Heart left ventricle (tissue), 16 donors: ENCODE measurements around the gene PRCC. TPM values are rescaled to one million over a fixed set of nuclear protein-coding genes. Genes with fewer than 3 reads are reported as not detected.

ENCODE experiments used
- ATAC-seq, 4 donors: fragments of 200-7000 bp; cut with Tn5 transposase; one replicate each; pipeline ENCODE4 v1.9.1; 2020 to 2022; ENCODE audit warnings: moderate library complexity in 4 of 4, mild to moderate bottlenecking in 3 of 4, moderate number of reproducible peaks in 1 of 4
- DNase-seq, 5 donors: peaks; one replicate each; pipeline ENCODE4 v3.0.0-alpha.2; 2020
- H3K27ac ChIP-seq, 12 donors: fragments of 200-600 bp; sonication (generic) in 4 of 12; one replicate each; pipeline versions ENCODE4 v1.5.0 to v1.8.0; 2016 to 2022; ENCODE audit warnings: mild to moderate bottlenecking in 2 of 12
- H3K27me3 ChIP-seq, 9 donors: fragments of 200-600 bp; sonication (generic) in 2 of 9; one replicate each; pipeline versions ENCODE4 v1.5.1 to v1.8.0; 2016 to 2022; ENCODE audit warnings: mild to moderate bottlenecking in 3 of 9
- H3K36me3 ChIP-seq, 9 donors: fragments of 200-600 bp; sonication (generic) in 2 of 9; one replicate each; pipeline versions ENCODE4 v1.5.0 to v1.8.0; 2018 to 2022; ENCODE audit warnings: mild to moderate bottlenecking in 2 of 9
- H3K4me1 ChIP-seq, 12 donors: fragments of 200-600 bp; sonication (generic) in 4 of 12; one replicate each; pipeline versions ENCODE4 v1.5.0 to v1.8.0; 2016 to 2022; ENCODE audit warnings: mild to moderate bottlenecking in 3 of 12
- H3K4me3 ChIP-seq, 12 donors: fragments of 200-600 bp; sonication (generic) in 4 of 12; one replicate each; pipeline versions ENCODE4 v1.5.0 to v1.8.0; 2017 to 2022; ENCODE audit warnings: mild to moderate bottlenecking in 9 of 12, moderate library complexity in 4 of 12
- H3K9me3 ChIP-seq, 12 donors: fragments of 200-600 bp; sonication (generic) in 4 of 12; one replicate each; pipeline versions ENCODE4 v1.5.0 to v1.8.0; 2016 to 2022; ENCODE audit warnings: mild to moderate bottlenecking in 1 of 12
- POLR2A ChIP-seq, 2 donors: fragments of 450-650 bp; IDR thresholded peaks; one replicate each; pipeline ENCODE4 v1.6.1; 2017; ENCODE audit warnings: antibody characterized with exemption in 2 of 2, mild to moderate bottlenecking in 2 of 2, moderate library complexity in 2 of 2
- WGBS, 4 donors: extraction: QIAGEN DNeasy Blood & Tissue Kit in 2 of 4; methylation state at CpG; one replicate each; pipeline versions ENCODE4 v1.1.5 to v1.1.7; 2013 to 2018; 5-methylcytosine and 5-hydroxymethylcytosine counted together
- intact Hi-C, 10 donors: fragments of 100-400 bp; cut with DNase I; formaldehyde crosslinking; loops; one replicate each; pipeline versions ENCODE4 v1.11.1 to v1.14.2; 2022
- polyA plus RNA-seq, 2 donors: library from polyadenylated mRNA; stranded (reverse); fragments of 200-250 nt; gene quantifications; one replicate each; pipeline ENCODE4 v1.2.3, GENCODE V29; 2013
- total RNA-seq, 9 donors: library from RNA; depleted of rRNA in 2 of 9; stranded (reverse); fragments of >200 nt in 2 of 9; fragmentation: NEBNext Ultra II Directional in 3 of 9; extraction: Animal tissue kit (Norgen Biotek cat#: 25700) in 3 of 9; gene quantifications; one replicate each; pipeline versions ENCODE4 v1.1.0 to v1.2.4, GENCODE V29; 2016 to 2023
- TF ChIP-seq, protein P1 (sequence below), 12 donors: fragments of 200-600 bp; sonication (generic) in 4 of 12; IDR thresholded peaks; one replicate each; pipeline versions ENCODE4 v1.5.0 to v1.8.0; 2018 to 2022; ENCODE audit warnings: antibody characterized with exemption in 12 of 12, mild to moderate bottlenecking in 5 of 12
- donor health status: ischemic (EF 13 %, LVEDD 7.1; RV severe dilation, severe dysfunction).
- donor health status: healthy with polysubstance abuse.
- donor health status: DM: no; HTN: yes; CAD: no.
- donor health status: DM: no; HTN: no; CAD: no.
- donor health status: ischemic (EF 25% LVEDD 6.9; RV normal size, moderate dysfunction).
- donor health status: ischemic (EF 25% LVEDD 5.7; RV mildly dilated, moderate dysfunction).
- donor health status: healthy.
- donor health status: DM: yes; HTN: yes; CAD: no.
- donor health status: ischemic (EF 35%, LVEDD 5.7; RV mildly dilated, moderate dysfunction).
- donor health status: nonischemic (EF 11% LVEDD 7.7; RV severe dilation, severe dysfunction).
- donor health status: DM: yes; HTN: yes; CAD: no.
- donor health status: PGD.
- donor health status: ischemic (EF 29% LVEDD 5.4; RV normal size, mild dysfunction).
- donor health status: nonischemic (EF 23%, LVEDD 6.1; RV moderate dilation, normal function).

The PRCC gene
- total and polyA plus RNA-seq, 11 donors = 34.6 to 55.5 (median 39.0) TPM

DNA sequence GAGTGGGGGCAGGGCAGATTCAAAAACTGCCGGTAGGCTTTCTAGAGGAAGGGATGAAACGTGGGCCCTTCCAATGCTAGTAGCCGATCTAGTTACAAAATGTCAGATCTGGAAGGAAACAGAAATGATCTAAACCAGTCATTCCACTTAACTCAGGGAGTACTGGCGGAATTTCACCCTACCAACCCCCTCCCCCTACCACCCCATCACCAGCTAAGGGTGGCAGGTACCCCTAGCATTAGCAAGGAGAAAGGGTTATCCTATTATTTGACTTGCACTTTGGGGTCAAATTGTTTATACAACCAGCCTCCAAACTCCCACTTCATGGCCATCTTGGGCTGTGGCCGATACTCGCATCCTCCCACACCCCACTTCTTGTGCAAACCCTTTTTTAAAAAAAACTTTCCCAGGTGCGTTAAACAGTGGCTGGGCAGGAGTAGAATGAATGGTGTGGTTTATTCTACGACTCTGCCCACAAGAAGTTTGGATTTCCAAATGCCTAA, 25.8 kb upstream of the PRCC start:
- peak in 1 of 4 donors; percentile 5 for ATAC-seq
- no peak for DNase-seq
- peaks cover 11 to 40% (median 33%) of the 10 kb centered on the region in 12 donors for H3K4me1 ChIP-seq
- H3K9me3 ChIP-seq = no peaks in the 10 kb centered on the region
- WGBS, 4 donors = 52 to 54% (median 53%) methylated on average over 8 of the region's 8 CpGs
- H3K4me3 ChIP-seq = peak overlapping the region in 10 of 12 donors; percentile 15 to 89 (median 74)
- peaks cover 0 to 54% (median 42%) of the 10 kb centered on the region in 9 donors for H3K36me3 ChIP-seq
- peak overlapping the region; percentile 66 to 94 (median 88) for H3K27ac ChIP-seq
- TF ChIP-seq, protein P1, sequence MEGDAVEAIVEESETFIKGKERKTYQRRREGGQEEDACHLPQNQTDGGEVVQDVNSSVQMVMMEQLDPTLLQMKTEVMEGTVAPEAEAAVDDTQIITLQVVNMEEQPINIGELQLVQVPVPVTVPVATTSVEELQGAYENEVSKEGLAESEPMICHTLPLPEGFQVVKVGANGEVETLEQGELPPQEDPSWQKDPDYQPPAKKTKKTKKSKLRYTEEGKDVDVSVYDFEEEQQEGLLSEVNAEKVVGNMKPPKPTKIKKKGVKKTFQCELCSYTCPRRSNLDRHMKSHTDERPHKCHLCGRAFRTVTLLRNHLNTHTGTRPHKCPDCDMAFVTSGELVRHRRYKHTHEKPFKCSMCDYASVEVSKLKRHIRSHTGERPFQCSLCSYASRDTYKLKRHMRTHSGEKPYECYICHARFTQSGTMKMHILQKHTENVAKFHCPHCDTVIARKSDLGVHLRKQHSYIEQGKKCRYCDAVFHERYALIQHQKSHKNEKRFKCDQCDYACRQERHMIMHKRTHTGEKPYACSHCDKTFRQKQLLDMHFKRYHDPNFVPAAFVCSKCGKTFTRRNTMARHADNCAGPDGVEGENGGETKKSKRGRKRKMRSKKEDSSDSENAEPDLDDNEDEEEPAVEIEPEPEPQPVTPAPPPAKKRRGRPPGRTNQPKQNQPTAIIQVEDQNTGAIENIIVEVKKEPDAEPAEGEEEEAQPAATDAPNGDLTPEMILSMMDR (IDR thresholded peaks at IDR 0.05) = no peak
- TF ChIP-seq POLR2A (IDR thresholded peaks at IDR 0.05) = no peak
- H3K27me3 ChIP-seq = no peaks in the 10 kb centered on the region
- intact Hi-C loops = loop anchor here in 5 of 10 donors (1.0 to 2.0 kb wide), 3 partner anchors 13 to 26 kb away; partner anchors contain the start of genes PRCC (in 5 of the 5), ISG20L2 (in 1 of the 5) and METTL25B (in 1 of the 5)

- Histone ChIP-seq H3K9me3 (no peaks in the 10 kb centered on the region), H3K27me3 (no peaks in the 10 kb centered on the region), H3K4me1 (peaks cover 11 to 44% (median 35%) of the 10 kb centered on the region in 12 donors), H3K4me3 (no peak overlapping the region), H3K27ac (peak overlapping the region in 9 of 12 donors; percentile 83 to 94 (median 89)), H3K36me3 (peaks cover 0 to 49% (median 37%) of the 10 kb centered on the region in 9 donors)
- ATAC-seq = no peak
- no peak for TF ChIP-seq POLR2A (IDR thresholded peaks at IDR 0.05)
- TF ChIP-seq, protein P1 (IDR thresholded peaks at IDR 0.05) = no peak
- intact Hi-C loops = no loop called here
- DNase-seq = no peak
- WGBS, 4 donors = 86 to 91% (median 90%) methylated on average over 3 of the region's 3 CpGs
Observed at GRCh38 chr1:156742017-156742416, 25.3 kb upstream of the PRCC start.

GRCh38 chr1:156742801-156743200, 24.5 kb upstream of the PRCC start:
- 83 to 95% (median 94%) methylated on average over 4 of the region's 4 CpGs for whole genome bisulfite sequencing, 4 donors
- DNase-seq (peak in 1 of 5 donors; percentile 8), ATAC-seq (no peak)
- no peak for TF ChIP-seq POLR2A (IDR thresholded peaks at IDR 0.05)
- TF ChIP-seq, protein P1 (IDR thresholded peaks at IDR 0.05) = no peak
- no peaks in the 10 kb centered on the region for H3K9me3 ChIP-seq
- no peaks in the 10 kb centered on the region for H3K27me3 ChIP-seq
- H3K4me1 ChIP-seq = peaks cover 14 to 51% (median 41%) of the 10 kb centered on the region in 12 donors
- peaks cover 0 to 41% (median 30%) of the 10 kb centered on the region in 9 donors for H3K36me3 ChIP-seq
- no peak overlapping the region for H3K27ac ChIP-seq
- no peak overlapping the region for H3K4me3 ChIP-seq
- intact Hi-C loops = no loop called here

DNA sequence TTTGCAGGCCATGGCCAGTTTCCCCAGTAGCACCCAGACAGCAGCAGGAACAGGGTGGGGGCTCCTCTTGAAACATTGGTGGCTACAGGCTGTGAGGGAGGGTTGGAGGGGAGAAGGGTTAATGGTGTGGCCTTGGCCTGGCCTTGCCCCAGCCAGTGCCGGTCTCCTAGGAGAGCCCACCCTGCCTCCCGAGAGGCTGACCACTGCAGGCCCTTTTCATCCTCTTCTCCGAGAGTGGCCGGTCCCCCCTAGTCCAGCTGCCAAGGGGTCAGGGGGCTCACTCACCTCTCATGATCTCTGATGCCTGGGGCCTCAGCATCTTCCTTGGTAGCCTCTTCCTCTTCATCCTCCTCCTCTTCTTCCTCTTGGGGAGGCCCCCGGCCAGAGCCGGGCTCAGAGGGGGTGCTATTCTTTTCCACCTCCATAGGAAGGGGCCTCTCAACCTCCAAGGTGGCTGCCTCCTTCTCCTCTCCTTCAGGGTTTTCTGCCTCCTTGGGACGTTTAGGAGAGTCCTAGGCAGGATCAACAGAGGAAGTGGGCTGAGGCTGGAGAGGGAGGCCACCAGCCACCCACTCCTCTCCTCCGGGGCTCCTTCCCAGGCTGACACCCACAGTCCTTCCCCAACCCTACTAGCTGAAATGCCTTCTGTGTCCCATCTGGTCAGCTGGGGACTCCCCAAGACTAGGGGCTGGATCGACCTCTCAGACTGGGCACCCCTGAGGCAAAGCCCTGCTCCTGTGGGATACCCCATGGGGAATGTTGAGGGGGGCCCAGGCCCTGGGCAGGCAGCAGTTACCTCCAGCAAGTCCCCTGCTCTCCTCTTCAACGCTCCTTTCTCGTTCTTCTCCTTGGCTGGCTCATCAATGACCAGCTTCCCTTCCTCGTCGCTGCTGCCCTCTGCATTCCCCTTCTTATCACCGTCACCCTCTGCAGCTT, 23.7 kb upstream of the PRCC start:
- WGBS, 4 donors = 70 to 75% (median 73%) methylated on average over 14 of the region's 14 CpGs
- ATAC-seq (no peak), DNase-seq (peak in 2 of 5 donors; percentile 23 to 64)
- Histone ChIP-seq H3K9me3 (no peaks in the 10 kb centered on the region), H3K27ac (peak overlapping the region in 5 of 12 donors; percentile 9 to 100 (median 33)), H3K27me3 (no peaks in the 10 kb centered on the region), H3K4me1 (peaks cover 21 to 59% (median 50%) of the 10 kb centered on the region in 12 donors), H3K4me3 (no peak overlapping the region), H3K36me3 (peaks cover 0 to 36% (median 27%) of the 10 kb centered on the region in 9 donors)
- TF ChIP-seq, protein P1 (IDR thresholded peaks at IDR 0.05) = no peak
- TF ChIP-seq POLR2A (IDR thresholded peaks at IDR 0.05) = no peak
- intact Hi-C loops = no loop called here
